SK-N-SH (cell line): ENCODE data around the gene SRBD1. TPM values are rescaled to one million over a fixed set of nuclear protein-coding genes. Genes with fewer than 3 reads are reported as not detected.

Experiments
- CTCF ChIA-PET: fragments of 300-600, 350-600 bp; formaldehyde crosslinking; extraction: SDS; loops from one replicate; lab custom pipeline; 2021; lab: Yijun Ruan, JAX
- POLR2A ChIA-PET: fragments of 350-600 bp; sonication (Branson Sonifier 250); formaldehyde crosslinking; extraction: SDS; loops from one replicate; lab custom pipeline; 2020; ENCODE audit warnings: antibody characterized with exemption, inconsistent platforms; lab: Yijun Ruan, JAX
- DNase-seq: peaks from one replicate; pipeline ENCODE4 v3.0.0; 2012
- H2AFZ ChIP-seq: fragments of 200-600 bp; sonication (generic); 2 replicates; pipeline ENCODE4 v1.8.1; 2016; ENCODE audit warnings: antibody characterized with exemption, mild to moderate bottlenecking, low read depth
- H3F3A ChIP-seq: fragments of 200-600 bp; sonication (generic); replicated peaks from 2 replicates; pipeline ENCODE3; 2016; ENCODE audit warnings: antibody characterized with exemption, mild to moderate bottlenecking; ENCODE audit not compliant: insufficient read depth
- H3K27ac ChIP-seq, 2 experiments: fragments of 200-500 bp in 1 of 2; fragments of 200-600 bp in 1 of 2; sonication (Bioruptor generic) in 1 of 2; sonication (generic), shearing (Covaris generic) in 1 of 2; 2 replicates each; pipeline versions ENCODE4 v1.5.1 to v1.6.1; 2014 to 2016; ENCODE audit warnings: low read depth in 2 of 2, inconsistent platforms in 1 of 2, low read length in 1 of 2, mild to moderate bottlenecking in 1 of 2, mixed read lengths in 1 of 2
- H3K27me3 ChIP-seq: fragments of 200-600 bp; sonication (generic), shearing (Covaris generic); 2 replicates; pipeline ENCODE4 v1.6.1; 2016; ENCODE audit warnings: mixed run types; ENCODE audit not compliant: insufficient read depth
- H3K36me3 ChIP-seq, 2 experiments: fragments of 200-500 bp in 1 of 2; fragments of 200-600 bp in 1 of 2; sonication (Bioruptor generic) in 1 of 2; sonication (generic) in 1 of 2; replicated peaks in 1 of 2; 2 replicates each; pipeline versions ENCODE3 to v1.5.1; 2014 to 2016; ENCODE audit warnings: low read length in 1 of 2, mild to moderate bottlenecking in 1 of 2; ENCODE audit not compliant: insufficient read depth in 2 of 2, control insufficient read depth in 1 of 2
- H3K4me1 ChIP-seq, 2 experiments: fragments of 200-500 bp in 1 of 2; fragments of 200-600 bp in 1 of 2; sonication (Bioruptor generic) in 1 of 2; sonication (generic), shearing (Covaris generic) in 1 of 2; 2 replicates each; pipeline versions ENCODE4 v1.5.1 to v1.6.1; 2014 to 2016; ENCODE audit warnings: low read depth in 1 of 2, low read length in 1 of 2, mixed run types in 1 of 2; ENCODE audit not compliant: insufficient read depth in 2 of 2, control insufficient read depth in 1 of 2
- H3K4me2 ChIP-seq: fragments of 200-600 bp; sonication (generic), shearing (Covaris generic); 2 replicates; pipeline ENCODE4 v1.6.1; 2017; ENCODE audit warnings: mixed run types
- H3K4me3 ChIP-seq, 2 experiments: fragments of 200-500 bp in 1 of 2; fragments of 200-600 bp in 1 of 2; sonication (Bioruptor generic) in 1 of 2; sonication (generic), shearing (Covaris generic) in 1 of 2; 2 replicates each; pipeline versions ENCODE4 v1.5.1 to v1.8.1; 2014 to 2016; ENCODE audit warnings: low read depth in 2 of 2, inconsistent platforms in 1 of 2, low read length in 1 of 2, mild to moderate bottlenecking in 1 of 2, mixed read lengths in 1 of 2, moderate library complexity in 1 of 2
- H3K79me2 ChIP-seq: fragments of 200-600 bp; sonication (generic); 2 replicates; pipeline ENCODE4 v1.8.1; 2017; ENCODE audit warnings: mild to moderate bottlenecking; ENCODE audit not compliant: insufficient read depth
- H3K9ac ChIP-seq: fragments of 200-600 bp; sonication (generic); 2 replicates; pipeline ENCODE4 v1.6.1; 2017; ENCODE audit warnings: mixed run types
- H3K9me2 ChIP-seq: fragments of 200-600 bp; sonication (generic); 2 replicates; pipeline ENCODE4 v1.6.1; 2017; ENCODE audit warnings: mixed run types
- H3K9me3 ChIP-seq: fragments of 200-600 bp; sonication (generic); 2 replicates; pipeline ENCODE4 v1.6.1; 2017; ENCODE audit warnings: mixed run types, mild to moderate bottlenecking, moderate library complexity
- H4K20me1 ChIP-seq: fragments of 200-600 bp; sonication (generic); 2 replicates; pipeline ENCODE4 v1.6.1; 2017; ENCODE audit warnings: mild to moderate bottlenecking, mixed run types; ENCODE audit not compliant: insufficient read depth
- CHD2 ChIP-seq: fragments of 150-350 bp; IDR thresholded peaks from 2 replicates; pipeline ENCODE4 v1.6.1; 2018; ENCODE audit warnings: low read length; ENCODE audit not compliant: partially characterized antibody
- EZH2phosphoT487 ChIP-seq: fragments of 200-600 bp; sonication (generic); IDR thresholded peaks from 2 replicates; pipeline ENCODE4 v1.6.1; 2017; ENCODE audit warnings: low read depth, mixed run types, mild to moderate bottlenecking, antibody characterized with exemption, moderate library complexity, borderline replicate concordance
- FOXJ3 ChIP-seq: sonication (generic); formaldehyde crosslinking; IDR thresholded peaks from 2 replicates; pipeline ENCODE4 v1.5.1; 2020; ENCODE audit warnings: mild to moderate bottlenecking, missing genetic modification reagents
- GABPA ChIP-seq: IDR thresholded peaks from 2 replicates; pipeline ENCODE4 v1.4.0; 2012; ENCODE audit warnings: low read depth, mild to moderate bottlenecking
- GATA2 ChIP-seq: sonication (generic); formaldehyde crosslinking; IDR thresholded peaks from 2 replicates; pipeline ENCODE4 v1.5.0; 2020; ENCODE audit warnings: mild to moderate bottlenecking, missing genetic modification reagents
- NRF1 ChIP-seq: IDR thresholded peaks from 2 replicates; pipeline ENCODE4 v1.6.1; 2012; ENCODE audit warnings: low read depth, mild to moderate bottlenecking, low read length
- RCOR1 ChIP-seq: fragments of 150-350 bp; IDR thresholded peaks from 2 replicates; pipeline ENCODE4 v1.6.1; 2017; ENCODE audit warnings: antibody characterized with exemption, low read length
- RXRA ChIP-seq: IDR thresholded peaks from 2 replicates; pipeline ENCODE4 v1.4.0; 2012; ENCODE audit warnings: low read depth, mild to moderate bottlenecking, borderline replicate concordance
- SIN3A ChIP-seq: IDR thresholded peaks from 2 replicates; pipeline ENCODE4 v1.6.1; 2012; ENCODE audit warnings: low read depth, mild to moderate bottlenecking, low read length, moderate library complexity, borderline replicate concordance
- TAF1 ChIP-seq: IDR thresholded peaks from 2 replicates; pipeline ENCODE4 v1.6.1; 2012; ENCODE audit warnings: low read depth, mild to moderate bottlenecking, low read length, moderate library complexity, borderline replicate concordance
- TCF12 ChIP-seq: IDR thresholded peaks from 2 replicates; pipeline ENCODE4 v1.4.0; 2012
- TEAD4 ChIP-seq: IDR thresholded peaks from 2 replicates; pipeline ENCODE4 v1.4.0; 2012; ENCODE audit warnings: mild to moderate bottlenecking, borderline replicate concordance; ENCODE audit not compliant: insufficient read depth
- WGBS: methylation state at CpG from one replicate; pipeline ENCODE4 v1.1.6; 2017; ENCODE audit warnings: low lambda C conversion rate; 5-methylcytosine and 5-hydroxymethylcytosine counted together
- polyA plus RNA-seq, 3 experiments: library from polyadenylated mRNA; depleted of rRNA; stranded (reverse); fragments of >200 nt; gene quantifications; 2 replicates each; pipeline ENCODE4 v1.2.3, GENCODE V29; 2012
- TF ChIP-seq, protein P1 (sequence below): fragments of 150-350 bp; IDR thresholded peaks from 2 replicates; pipeline ENCODE4 v1.6.1; 2016; ENCODE audit warnings: mild to moderate bottlenecking, low read depth, low read length
- TF ChIP-seq, protein P2 (sequence below): fragments of 200-600 bp; sonication (generic); IDR thresholded peaks from 2 replicates; pipeline ENCODE4 v1.6.1; 2017; ENCODE audit warnings: antibody characterized with exemption, mild to moderate bottlenecking, moderate library complexity
- TF ChIP-seq, protein P3 (sequence below): IDR thresholded peaks from 2 replicates; pipeline ENCODE4 v1.4.0; 2012; ENCODE audit warnings: low read depth, borderline replicate concordance
- TF ChIP-seq, protein P4 (sequence below): IDR thresholded peaks from 2 replicates; pipeline ENCODE4 v1.4.0; 2012; ENCODE audit warnings: low read depth, borderline replicate concordance
- TF ChIP-seq, protein P5 (sequence below): fragments of 150-350 bp; IDR thresholded peaks from 2 replicates; pipeline ENCODE4 v1.6.1; 2017; ENCODE audit warnings: antibody characterized with exemption, low read length, low read depth, borderline replicate concordance
- TF ChIP-seq, protein P6 (sequence below): IDR thresholded peaks from 2 replicates; pipeline ENCODE4; 2012

SRBD1 gene
- polyA plus RNA-seq, 1 of the 3 experiments (the other 2 are of a cell fraction) = 3.2 TPM

DNA sequence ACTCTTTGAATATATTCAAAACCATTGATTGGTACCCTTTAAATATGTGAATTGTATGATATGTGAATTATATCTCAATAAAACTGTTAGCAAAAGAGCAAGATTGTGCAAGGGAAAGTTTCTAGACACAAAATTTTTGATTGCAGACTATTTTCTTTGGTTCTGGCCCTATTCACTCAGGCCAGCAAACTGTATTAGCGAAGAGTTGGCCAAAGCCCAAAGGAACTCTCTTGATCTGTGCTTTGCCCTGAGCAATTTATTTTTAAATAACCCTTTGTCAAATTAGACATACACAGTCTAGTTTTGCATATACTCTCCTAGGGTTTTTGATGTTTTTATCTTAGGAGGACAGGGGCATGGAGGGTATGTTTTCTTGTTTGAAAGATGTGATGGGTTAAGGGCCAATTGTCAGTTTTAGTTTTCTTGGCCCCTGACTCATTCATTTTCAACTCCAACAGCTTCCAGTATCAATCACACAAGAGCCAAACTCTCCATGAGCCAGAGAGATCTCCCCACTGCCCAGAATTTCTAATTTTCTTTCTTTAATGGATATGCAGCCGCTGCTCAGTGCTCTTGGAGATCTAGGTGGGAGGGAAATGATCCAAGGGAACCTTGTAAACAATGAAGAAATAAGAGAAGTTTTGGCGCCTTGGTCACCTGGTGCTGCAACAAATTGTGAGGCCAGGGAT lies 231.5 kb downstream of the SRBD1 start:
- POLR2A ChIA-PET = no interaction called here
- H3K36me3 ChIP-seq = peaks cover 0 to 3% of the 10 kb centered on the region in 2 experiments
- 94% methylated on average over 3 of the region's 3 CpGs for WGBS
- no peak overlapping the region for H3K4me2 ChIP-seq
- no peak for TF ChIP-seq SIN3A
- no peak for TF ChIP-seq GATA2 (CRISPR knock-in tag)
- TF ChIP-seq RXRA = no peak
- TF ChIP-seq, all 33 proteins: peak for 0
- CTCF ChIA-PET = interaction anchor here (0.6 to 1.2 kb wide), 2 partner anchors 9 to 154 kb away, joined by 3 to 7 read pairs; no protein-coding TSS in a partner anchor
- Histone ChIP-seq H2AFZ (no peak overlapping the region), H3K4me1 (peaks cover 0 to 8% of the 10 kb centered on the region in 2 experiments; a peak in 2 of 4 replicates), H4K20me1 (no peaks in the 10 kb centered on the region), H3K9me3 (peaks cover 5% of the 10 kb centered on the region; the same call in 1 of the 2 replicates), H3K27me3 (no peaks in the 10 kb centered on the region), H3K9me2 (no peaks in the 10 kb centered on the region), H3K9ac (no peak overlapping the region), H3K27ac (no peak overlapping the region), H3F3A (no peaks in the 10 kb centered on the region), H3K4me3 (no peak overlapping the region), H3K79me2 (no peaks in the 10 kb centered on the region)
- DNase-seq = no peak

DNA sequence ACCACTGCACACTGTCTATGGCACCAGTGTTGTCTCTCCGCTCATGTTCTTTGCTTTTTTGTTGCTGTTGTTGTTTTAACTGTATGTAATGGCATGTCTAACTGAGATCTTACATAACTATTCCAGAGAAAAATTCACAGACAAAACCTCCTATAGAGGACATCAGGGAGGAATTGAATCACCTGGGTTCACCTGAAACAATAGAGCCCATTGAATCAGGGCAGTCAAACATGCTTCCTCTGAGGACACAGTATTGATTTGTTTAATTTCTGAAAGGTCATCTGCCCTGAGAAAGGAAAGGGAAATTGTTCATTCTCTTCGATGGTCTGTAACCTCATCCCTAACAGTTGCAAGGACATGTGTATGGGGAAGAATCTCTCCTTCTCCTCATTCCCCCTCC lies 237.5 kb downstream of the SRBD1 start:
- WGBS = 81% methylated on average over 2 of the region's 2 CpGs
- no peak for TF ChIP-seq EZH2phosphoT487
- TF ChIP-seq NRF1 = no peak
- TF ChIP-seq FOXJ3 (CRISPR knock-in tag) = no peak
- TF ChIP-seq, protein P1, sequence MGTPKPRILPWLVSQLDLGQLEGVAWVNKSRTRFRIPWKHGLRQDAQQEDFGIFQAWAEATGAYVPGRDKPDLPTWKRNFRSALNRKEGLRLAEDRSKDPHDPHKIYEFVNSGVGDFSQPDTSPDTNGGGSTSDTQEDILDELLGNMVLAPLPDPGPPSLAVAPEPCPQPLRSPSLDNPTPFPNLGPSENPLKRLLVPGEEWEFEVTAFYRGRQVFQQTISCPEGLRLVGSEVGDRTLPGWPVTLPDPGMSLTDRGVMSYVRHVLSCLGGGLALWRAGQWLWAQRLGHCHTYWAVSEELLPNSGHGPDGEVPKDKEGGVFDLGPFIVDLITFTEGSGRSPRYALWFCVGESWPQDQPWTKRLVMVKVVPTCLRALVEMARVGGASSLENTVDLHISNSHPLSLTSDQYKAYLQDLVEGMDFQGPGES = no peak
- TF ChIP-seq, protein P2, sequence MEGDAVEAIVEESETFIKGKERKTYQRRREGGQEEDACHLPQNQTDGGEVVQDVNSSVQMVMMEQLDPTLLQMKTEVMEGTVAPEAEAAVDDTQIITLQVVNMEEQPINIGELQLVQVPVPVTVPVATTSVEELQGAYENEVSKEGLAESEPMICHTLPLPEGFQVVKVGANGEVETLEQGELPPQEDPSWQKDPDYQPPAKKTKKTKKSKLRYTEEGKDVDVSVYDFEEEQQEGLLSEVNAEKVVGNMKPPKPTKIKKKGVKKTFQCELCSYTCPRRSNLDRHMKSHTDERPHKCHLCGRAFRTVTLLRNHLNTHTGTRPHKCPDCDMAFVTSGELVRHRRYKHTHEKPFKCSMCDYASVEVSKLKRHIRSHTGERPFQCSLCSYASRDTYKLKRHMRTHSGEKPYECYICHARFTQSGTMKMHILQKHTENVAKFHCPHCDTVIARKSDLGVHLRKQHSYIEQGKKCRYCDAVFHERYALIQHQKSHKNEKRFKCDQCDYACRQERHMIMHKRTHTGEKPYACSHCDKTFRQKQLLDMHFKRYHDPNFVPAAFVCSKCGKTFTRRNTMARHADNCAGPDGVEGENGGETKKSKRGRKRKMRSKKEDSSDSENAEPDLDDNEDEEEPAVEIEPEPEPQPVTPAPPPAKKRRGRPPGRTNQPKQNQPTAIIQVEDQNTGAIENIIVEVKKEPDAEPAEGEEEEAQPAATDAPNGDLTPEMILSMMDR = no peak
- no peak for TF ChIP-seq CHD2
- TF ChIP-seq TAF1 = no peak
- TF ChIP-seq, protein P3, sequence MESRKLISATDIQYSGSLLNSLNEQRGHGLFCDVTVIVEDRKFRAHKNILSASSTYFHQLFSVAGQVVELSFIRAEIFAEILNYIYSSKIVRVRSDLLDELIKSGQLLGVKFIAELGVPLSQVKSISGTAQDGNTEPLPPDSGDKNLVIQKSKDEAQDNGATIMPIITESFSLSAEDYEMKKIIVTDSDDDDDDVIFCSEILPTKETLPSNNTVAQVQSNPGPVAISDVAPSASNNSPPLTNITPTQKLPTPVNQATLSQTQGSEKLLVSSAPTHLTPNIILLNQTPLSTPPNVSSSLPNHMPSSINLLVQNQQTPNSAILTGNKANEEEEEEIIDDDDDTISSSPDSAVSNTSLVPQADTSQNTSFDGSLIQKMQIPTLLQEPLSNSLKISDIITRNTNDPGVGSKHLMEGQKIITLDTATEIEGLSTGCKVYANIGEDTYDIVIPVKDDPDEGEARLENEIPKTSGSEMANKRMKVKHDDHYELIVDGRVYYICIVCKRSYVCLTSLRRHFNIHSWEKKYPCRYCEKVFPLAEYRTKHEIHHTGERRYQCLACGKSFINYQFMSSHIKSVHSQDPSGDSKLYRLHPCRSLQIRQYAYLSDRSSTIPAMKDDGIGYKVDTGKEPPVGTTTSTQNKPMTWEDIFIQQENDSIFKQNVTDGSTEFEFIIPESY = no peak
- TF ChIP-seq, protein P4, sequence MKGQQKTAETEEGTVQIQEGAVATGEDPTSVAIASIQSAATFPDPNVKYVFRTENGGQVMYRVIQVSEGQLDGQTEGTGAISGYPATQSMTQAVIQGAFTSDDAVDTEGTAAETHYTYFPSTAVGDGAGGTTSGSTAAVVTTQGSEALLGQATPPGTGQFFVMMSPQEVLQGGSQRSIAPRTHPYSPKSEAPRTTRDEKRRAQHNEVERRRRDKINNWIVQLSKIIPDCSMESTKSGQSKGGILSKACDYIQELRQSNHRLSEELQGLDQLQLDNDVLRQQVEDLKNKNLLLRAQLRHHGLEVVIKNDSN = no peak
- TF ChIP-seq RXRA = no peak
- no peak for TF ChIP-seq RCOR1
- TF ChIP-seq, protein P5, sequence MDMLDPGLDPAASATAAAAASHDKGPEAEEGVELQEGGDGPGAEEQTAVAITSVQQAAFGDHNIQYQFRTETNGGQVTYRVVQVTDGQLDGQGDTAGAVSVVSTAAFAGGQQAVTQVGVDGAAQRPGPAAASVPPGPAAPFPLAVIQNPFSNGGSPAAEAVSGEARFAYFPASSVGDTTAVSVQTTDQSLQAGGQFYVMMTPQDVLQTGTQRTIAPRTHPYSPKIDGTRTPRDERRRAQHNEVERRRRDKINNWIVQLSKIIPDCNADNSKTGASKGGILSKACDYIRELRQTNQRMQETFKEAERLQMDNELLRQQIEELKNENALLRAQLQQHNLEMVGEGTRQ = no peak
- TF ChIP-seq GABPA = no peak
- TF ChIP-seq TCF12 = no peak
- no peak for TF ChIP-seq SIN3A
- TF ChIP-seq, protein P6, sequence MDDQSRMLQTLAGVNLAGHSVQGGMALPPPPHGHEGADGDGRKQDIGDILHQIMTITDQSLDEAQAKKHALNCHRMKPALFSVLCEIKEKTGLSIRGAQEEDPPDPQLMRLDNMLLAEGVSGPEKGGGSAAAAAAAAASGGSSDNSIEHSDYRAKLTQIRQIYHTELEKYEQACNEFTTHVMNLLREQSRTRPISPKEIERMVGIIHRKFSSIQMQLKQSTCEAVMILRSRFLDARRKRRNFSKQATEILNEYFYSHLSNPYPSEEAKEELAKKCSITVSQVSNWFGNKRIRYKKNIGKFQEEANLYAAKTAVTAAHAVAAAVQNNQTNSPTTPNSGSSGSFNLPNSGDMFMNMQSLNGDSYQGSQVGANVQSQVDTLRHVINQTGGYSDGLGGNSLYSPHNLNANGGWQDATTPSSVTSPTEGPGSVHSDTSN = no peak
- no peak for TF ChIP-seq TEAD4
- ChIA-PET POLR2A (no interaction called here), CTCF (no interaction called here)
- Histone ChIP-seq H3K36me3 (peaks cover 0 to 3% of the 10 kb centered on the region in 2 experiments), H3K4me3 (no peak overlapping the region), H3K4me2 (no peak overlapping the region), H3K27ac (no peak overlapping the region), H3K9me3 (peaks cover 5% of the 10 kb centered on the region; the same call in 1 of the 2 replicates), H3K9ac (no peak overlapping the region), H3K4me1 (peaks cover 0 to 5% of the 10 kb centered on the region in 2 experiments; a peak in 1 of 4 replicates), H3K27me3 (no peaks in the 10 kb centered on the region), H2AFZ (no peak overlapping the region), H4K20me1 (no peaks in the 10 kb centered on the region), H3F3A (peaks cover 6% of the 10 kb centered on the region), H3K9me2 (no peaks in the 10 kb centered on the region), H3K79me2 (no peaks in the 10 kb centered on the region)
- no peak for DNase-seq
